Activated CD4-positive, alpha-beta T cell treated with anti-CD3 and anti-CD28 coated beads, Interleukin-2, amount 50 U/mL, for 4 hours (primary cell): ENCODE results near the gene ZSWIM9.
"Not testable (repeated sequence)": the region's sequence is repeated elsewhere in the genome, so short reads cannot be mapped to it uniquely, and the experiment has no call there.

Source experiments
- DNase-seq, 2 experiments: peaks; one replicate each; pipeline ENCODE4 v3.0.0-alpha.2; 2020

Gene ZSWIM9

DNA sequence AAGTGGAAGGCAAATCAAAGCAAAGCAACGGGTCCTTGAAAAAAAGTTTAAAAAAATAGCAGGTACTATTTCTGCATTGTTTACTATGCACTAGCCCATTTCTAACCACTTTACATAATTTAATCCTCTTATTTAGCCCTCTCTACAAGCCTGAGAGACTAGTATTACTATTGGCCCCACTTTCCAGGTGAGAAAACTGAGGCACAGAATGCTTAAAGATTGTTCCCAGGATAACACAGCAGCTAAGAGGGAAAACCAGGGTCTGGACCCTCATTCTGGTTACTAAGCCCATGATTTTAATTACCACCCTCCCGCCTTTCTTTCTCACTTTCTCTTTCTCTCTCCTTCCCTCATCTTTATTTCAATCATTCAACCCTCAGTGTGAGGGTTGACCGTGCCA, 5.7 kb downstream of the ZSWIM9 start:
- DNase-seq, result no peak

DNA sequence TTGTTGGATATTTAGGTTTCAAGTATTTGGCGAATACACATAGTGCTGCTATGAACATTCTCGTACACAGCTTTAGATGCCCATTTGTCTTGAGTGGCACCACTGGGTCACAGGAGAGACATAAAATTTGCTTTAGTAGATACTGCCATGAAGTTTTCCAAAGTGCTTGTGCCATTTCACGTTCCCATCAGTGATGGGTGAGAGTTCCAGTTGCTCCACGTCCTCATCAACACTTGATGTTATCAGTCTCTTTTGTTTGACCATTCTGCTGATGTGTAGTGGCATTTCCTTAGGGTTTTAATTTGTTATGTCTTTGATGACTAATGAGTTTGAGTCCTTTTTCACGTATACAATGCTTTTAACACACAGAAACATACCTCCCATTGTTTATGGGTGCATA, 11.0 kb downstream of the ZSWIM9 start:
- no peak for DNase-seq

DNA sequence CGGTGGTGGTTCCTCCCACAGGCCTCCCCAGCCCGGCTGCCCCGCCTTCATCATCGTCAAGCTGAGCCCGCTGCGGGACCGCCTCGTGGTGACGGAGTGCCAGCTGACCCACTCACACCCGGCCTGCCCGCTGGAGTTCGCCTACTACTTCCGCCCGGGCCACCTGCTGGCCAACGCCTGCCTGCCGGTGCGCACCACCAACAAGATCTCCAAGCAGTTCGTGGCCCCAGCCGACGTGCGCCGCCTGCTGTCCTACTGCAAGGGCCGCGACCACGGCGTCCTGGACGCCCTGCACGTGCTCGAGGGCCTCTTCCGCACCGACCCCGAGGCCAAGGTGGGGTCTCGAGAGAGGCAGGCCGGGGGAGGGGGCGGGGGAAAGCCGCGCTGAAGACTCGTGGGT, 12.0 kb downstream of the ZSWIM9 start:
- DNase-seq, result no peak

DNA sequence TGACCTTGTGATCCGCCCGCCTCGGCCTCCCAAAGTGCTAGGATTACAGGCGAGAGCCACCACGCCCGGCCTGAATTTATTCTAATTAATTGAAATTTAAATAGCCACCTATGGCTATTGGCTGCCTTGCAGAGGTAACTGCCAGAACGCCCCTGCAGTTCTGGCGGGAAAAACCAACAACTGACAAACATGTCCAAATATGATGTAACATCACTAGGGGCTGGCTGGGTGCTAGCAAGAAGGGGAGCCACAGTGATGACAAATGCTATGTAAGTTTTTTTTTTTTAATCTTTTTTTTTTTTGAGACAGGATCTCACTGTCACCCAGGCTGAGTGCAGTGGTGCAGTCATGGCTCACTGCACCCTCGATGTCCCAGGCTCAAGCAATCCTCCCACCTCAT, 12.9 kb downstream of the ZSWIM9 start:
- DNase-seq, result no peak

DNA sequence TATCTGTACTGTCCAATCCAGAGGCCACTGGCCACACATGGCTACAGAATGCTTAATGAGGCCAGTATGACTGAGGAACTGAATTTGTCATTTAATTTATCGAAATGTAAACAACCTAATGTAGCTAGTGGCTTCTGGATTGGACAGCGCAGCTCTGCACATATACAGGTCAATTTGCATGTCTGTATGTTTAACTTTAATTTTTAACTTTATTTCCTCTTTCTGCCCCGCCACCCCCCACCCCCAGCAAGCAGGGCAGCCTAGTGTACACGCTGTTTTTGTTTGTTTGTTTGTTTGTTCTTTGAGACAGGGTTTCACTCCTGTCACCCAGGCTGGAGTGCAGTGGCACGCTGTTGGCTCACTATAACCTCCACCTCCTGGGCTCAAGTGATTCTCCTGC, 15.5 kb downstream of the ZSWIM9 start:
- DNase-seq, result no peak

DNA sequence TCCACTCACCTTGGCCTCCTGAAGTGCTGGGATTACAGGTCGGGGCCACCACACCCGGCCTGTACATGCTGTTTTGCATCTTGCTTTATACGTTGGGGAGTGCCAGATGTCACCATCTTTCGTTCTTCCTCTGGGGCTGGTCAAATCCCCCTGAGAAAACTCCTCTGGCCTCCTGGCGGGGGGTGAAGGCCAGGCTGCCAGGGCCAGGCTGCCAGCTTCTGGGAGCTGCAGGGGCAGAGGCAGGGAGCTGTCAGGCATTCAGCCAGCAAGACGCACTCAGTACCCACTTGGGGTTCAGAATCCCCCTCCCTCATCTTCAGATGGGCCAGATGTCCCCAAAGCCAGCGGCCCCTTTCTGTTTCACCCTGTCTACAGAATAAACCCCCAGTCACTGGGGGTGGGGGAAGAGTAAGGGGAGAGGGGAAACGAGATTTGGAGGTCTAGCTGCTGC, 16.1 kb downstream of the ZSWIM9 start:
- DNase-seq, result no peak

DNA sequence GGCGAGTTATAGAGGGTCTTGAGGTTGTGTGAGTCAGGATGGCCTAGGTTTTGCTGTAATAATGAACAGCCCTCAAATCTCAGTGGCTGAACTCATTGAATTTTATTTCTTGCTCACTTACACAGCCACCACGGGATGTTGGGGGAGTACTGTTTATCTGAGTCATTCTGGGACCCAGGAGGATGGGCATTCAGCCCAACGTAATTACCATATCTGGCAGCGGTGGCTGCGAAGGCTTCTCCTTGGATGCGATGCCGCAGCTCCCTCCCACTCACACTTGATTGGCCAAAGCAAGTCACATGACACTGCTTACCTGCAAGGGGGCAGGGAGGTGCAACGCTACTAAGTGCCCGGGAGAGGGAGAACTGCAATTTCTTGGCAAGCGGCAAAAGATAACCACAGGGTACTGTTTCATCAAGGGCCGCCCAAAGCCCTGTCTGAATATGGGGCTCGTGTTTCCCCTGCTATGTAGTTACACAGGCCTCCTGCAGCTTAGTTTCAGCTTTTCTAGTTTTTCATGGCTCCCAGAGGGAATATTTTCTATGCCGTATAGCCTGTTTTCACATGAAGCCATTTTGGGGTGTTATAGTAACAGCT, 19.9 kb downstream of the ZSWIM9 start:
- DNase-seq, result peak; percentile 56 to 65

DNA sequence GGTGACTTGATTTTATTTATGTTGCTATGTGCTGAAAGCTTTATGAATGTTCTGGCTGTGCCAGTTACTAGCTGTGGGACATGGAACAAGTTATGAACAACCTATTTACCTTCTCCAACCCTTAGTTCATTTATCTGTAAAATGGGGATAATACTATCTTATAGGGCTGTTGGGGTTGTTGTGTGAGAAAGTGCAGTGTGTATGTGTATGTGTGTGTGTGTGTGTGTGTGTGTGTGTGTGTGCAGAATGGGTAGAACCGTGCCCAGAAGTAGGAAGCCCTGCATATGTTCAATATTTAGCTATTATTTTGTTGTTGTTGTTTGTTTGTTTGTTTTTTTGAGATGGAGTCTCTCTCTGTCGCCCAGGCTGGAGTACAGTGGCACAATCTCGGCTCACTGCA, 20.4 kb downstream of the ZSWIM9 start:
- DNase-seq, result no peak

DNA sequence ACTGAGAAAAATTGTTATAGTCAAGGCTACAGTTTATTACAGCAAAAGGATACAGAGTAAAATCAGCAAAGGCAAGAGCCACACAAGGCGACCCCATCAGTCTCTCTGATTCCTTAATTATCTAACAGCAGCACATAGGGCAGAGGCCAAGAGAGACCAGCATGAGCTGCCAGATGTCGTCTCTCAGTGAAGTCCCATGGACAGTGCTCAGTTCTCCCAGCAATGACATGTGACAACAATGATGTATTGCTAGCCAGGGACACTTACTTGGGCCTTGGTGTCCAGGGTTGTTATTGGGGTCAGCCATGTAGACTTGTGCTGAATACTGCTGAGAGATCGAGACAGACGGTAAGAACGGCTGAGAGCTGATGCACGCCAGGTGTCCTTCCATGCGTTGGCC, 22.3 kb downstream of the ZSWIM9 start:
- no peak for DNase-seq

DNA sequence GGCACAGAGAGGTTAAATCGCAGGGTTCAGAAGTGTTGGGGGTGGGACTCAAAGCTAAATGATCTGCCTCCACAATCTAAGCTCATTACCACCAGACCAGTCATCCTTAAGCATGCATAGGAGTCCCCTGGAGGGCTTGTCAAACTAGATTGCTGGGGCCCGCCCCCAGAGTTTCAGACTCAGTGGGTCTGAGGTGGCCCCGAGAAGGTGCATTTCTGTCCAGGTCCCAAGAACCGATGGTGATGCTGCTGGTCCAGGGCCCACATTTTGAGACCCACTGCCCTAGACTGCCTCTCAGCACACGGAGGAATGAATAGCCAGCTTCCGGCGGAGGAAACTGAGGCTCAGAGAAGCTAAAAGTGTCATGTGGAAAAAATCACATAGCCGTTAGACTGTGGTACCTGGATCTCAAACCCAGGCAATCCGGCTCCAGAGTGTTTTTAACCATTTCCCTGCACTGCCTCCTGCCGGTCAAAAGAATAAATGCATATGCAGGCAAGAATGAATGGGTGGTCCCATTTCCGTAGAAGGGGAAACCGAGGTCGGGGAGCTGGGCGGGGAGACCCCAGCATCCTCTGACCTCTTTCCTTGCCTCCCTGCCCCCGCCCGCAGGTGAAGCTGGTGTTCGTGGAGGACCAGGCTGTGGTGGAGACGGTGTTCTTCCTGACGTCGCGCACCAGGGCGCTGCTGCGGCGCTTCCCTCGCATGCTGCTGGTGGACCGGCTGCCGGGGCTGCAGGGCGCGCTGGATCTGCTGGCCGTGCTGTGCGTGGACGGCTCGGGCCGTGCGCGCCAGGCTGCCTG, 23.8 kb downstream of the ZSWIM9 start:
- DNase-seq, result peak in 1 of 2 experiments; percentile 13

DNA sequence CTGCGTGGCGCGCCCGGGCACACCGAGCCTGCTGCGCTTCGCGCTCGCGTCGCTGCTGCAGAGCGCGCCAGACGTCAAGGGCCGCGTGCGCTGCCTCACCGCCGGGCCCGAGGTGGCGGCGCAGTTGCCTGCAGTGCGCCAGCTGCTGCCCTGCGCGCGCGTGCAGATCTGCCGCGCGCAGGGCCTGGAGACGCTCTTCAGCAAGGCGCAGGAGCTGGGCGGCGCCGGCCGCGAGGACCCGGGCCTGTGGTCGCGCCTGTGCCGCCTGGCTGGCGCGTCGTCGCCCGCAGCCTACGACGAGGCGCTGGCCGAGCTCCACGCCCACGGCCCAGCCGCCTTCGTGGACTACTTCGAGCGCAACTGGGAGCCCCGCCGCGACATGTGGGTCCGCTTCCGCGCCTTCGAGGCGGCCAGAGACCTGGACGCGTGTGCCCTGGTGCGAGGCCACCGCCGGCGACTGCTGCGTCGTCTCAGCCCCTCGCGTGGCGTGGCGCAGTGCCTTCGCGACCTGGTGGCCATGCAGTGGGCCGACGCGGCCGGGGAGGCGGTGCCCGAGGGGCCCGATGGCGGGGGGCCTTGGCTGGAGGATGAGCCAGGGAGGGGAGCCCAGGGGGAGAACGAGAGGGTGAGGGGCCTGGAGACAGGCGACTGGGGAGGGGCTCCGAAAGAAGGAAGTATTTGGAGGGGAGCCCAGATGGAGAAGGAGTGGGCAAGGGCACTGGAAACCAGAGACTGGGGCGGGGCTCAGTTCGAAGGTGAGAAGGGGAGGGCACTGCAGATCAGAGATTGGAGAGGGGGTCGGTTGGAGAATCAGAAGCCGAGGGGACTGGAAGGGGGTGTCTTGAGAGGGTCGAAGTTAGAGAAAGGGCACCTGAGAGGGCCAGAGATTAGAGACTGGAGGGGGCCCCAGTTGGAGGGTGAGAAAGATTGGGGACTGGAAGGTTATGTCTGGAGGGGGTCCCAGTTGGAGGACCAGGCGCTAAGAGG, 24.7 kb downstream of the ZSWIM9 start:
- no peak for DNase-seq

DNA sequence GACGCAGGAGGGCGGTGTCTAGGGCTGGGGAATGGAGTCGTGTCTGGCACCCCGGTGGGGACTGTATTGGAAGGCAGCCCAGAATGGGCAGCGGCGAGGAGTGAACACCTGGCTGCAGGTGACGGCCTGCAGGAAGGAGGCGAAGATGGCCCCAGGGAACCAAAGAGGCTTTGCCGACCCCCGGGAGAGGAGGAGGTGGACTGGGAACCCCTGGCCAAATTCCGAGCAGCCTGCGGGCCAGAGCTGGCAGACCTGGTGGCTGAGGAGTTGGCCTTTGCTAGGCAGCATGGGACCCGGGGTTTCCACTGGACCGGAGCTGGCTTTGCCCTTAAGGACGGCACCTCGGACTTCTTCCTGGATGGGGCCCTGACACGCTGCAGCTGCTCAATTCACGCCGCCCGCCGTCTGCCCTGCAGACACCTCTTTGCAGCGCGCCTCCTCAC, 25.9 kb downstream of the ZSWIM9 start:
- DNase-seq, result no peak

DNA sequence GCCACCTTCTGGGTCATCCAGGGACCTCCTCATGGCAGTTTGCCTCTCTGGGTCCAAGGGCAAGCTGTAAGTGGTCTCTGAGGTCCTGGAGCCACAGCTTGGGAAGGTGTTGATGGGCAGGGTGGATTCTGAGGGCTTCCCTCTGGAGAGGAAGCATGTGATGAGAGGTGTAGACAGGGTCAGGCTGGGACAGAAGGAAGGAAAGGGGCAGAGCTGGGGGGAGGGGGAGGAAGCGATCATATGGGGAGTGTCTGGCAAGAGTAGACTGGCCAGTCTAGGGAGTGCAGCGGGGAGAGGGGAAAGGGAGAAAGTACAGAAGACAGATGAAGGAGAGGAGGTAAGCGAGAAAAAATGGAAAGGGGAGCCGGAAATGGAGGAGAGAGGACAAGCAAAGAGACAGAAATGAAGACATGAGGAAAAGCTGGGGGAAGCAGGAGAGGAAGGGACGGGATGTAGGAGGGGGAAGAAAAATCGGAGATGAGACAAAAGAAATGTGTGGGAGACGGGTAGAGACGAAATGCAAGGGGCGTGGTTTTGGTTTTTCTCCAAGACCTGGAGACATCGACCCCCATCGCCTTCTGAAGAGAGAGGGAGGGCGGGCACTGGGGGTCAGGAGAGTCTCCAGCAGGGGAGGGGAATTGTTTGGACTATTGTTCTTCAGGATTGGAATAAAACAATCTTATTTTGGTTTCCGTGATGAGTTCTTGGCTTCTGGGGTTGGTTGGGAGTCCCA, 26.6 kb downstream of the ZSWIM9 start:
- DNase-seq, result no peak

DNA sequence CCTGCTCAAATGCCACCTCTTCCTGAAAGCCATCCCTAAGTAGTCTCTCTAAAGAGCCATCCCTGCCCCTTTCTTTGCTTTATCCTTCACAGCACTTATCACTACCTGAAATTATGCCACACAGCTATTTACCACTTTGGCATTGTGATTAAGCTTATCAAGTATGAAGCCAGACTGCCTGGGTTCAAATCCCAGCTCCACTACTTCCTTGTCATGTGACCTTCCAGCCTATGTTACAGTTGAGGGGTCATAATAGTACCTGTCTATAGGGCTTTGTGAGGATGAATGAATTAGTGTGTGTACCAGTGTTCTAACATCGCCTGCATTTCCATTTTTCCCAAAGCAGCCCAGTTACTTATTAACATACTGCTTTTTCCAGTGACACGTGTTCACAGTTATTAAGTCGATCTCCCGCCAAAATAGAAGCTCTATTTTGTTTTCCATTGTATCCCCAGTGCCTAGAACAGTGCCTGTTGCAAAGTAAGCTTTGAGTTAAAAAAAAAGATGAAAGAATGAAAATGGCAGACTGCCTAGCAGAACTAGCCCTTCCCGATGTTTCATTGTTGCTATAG, 32.8 kb downstream of the ZSWIM9 start:
- no peak for DNase-seq

DNA sequence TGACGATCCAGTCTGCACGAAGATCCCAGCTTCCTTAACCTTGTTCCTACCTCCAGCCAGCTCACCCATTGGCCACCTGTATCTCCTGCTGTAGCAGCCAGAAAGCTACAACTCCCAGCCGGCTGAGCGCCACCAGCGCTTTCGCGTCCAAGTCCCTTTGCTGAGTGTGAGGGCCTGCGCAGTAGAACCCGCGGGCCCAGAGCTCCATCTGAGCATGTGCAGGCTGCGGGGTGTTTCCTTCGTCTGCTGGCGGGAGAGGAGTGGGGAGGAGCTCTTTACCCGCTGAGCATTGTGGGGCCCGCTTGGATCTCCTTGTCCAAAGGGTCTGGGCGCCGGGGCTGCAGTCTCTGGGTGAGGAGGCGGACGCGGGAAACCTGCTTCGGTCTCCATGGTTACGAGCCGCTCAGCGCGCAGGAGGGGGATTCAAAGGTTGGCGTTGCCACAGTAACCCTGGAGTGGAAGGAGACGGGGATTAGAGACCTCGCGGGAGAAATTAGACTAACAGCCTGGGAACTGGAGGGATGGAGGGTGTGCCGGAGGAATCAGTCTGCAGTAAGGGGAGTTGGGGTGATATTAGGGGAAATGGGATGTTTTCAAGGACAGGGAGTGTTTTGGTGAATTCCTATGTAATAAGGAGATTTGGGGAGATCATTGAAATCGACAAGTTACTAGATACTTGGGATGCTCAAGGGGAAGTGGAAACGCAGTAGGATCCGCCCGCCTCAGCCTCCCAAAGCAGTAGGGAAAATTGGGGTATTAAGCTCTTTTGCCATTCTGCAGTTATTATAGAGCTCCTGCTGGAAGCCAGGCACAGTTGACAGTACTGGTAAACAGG, 33.5 kb downstream of the ZSWIM9 start:
- DNase-seq, result peak; percentile 87 to 88

DNA sequence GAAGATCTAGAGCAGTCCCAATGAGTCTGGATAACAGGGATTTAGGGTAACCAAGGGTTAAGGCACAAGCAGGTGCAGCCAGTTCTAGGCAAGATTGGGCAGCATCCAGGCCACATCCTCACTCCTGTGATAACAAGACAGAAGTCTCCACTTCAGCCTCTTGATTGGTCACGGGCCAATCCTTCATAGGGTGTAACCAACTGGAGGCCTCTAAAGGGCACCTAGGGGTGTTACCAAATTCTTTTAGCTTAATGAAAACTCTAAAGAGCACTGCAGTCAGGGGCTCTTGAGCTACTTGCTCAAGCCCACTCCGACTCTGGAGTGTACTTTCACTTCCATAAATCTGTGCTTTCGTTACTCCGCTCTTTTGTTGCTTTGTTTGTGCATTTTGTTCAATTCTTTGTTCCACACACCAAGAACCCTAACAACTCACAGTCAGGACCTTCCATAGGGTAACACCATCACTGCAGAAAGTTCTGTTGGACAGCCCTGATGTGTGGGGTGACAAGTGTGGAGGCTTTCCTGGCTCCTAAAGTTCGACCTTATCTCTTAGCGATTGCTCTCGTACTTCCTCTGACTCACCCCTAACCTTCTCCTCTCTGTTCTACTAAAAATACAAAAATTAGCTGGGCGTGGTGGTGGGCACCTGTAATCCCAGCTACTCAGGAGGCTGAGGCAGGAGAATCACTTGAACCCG, 36.1 kb downstream of the ZSWIM9 start:
- DNase-seq, result no peak

DNA sequence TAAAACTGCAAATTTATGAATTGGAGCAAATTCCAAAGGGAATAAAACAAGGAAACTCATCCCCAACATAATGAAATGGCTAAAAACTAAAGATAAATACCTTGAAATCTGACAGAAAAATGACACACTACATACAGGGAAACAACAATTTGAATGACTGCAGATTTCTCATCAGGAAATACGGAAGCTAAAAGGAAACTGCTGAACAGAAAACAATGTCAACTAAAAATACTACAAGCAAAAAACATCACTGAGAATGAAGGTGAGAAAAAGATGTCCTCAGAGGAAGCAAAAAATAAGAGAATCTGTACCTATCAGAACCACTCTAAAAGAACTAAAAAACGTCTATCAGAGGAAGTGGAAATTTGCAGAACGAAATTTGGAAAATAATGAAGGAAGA, 39.5 kb downstream of the ZSWIM9 start:
- DNase-seq, result no peak

DNA sequence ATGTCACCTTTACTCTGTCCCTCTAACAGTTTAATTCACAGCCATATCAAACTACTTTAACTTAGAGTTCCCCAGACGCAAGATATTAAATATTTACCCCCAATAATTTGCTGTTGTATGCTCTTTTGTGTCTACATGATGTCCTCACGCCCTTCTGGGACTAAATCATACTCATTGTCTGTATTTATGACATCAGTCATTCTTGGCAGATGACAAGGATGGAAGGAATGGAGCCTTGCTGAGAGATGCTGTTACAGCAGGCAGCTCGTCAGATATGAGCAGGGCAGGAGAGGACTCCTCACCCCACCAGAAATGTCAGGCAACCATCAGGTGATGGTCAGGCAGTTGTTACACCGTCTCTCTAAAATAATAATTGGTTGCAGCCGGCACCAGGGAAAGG, 43.5 kb downstream of the ZSWIM9 start:
- DNase-seq, result no peak

DNA sequence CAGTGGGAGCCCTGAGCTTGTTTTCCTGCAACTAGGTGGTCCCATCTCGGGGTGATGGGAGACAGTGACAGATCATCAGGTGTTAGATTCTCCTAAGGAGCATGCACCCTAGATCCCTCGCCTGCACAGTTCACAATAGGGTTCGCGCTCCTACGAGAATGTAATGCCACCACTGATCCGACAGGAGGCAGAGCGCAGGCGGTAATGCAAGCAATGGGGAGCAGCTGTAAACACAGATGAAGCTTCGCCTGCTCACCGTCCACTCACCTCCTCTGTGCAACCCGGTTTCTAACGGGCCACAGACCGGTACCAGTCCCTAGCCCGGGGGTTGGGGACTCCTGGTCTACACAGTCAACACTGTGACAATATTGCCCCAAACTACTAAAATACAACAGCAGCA, 46.5 kb downstream of the ZSWIM9 start:
- DNase-seq, result no peak

DNA sequence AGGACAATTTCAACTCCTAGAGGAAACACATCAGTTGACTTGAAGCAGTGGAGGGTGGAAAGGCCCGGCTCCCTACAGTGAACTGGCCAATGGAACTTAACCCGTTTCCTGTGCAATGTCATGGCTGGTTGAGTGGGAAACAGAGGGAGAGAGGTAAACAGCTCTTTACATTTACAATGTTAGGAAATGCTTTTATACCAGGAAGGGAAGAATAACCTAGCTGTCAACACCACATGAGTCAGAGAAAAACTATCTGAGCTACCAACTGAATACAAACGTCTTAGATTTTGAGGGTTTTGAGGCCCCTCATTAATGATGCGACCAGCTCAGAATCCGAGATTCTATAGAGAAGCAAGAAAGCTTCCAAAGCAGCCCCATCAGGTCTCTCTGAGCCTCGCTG, 48.5 kb downstream of the ZSWIM9 start:
- DNase-seq, result no peak

DNA sequence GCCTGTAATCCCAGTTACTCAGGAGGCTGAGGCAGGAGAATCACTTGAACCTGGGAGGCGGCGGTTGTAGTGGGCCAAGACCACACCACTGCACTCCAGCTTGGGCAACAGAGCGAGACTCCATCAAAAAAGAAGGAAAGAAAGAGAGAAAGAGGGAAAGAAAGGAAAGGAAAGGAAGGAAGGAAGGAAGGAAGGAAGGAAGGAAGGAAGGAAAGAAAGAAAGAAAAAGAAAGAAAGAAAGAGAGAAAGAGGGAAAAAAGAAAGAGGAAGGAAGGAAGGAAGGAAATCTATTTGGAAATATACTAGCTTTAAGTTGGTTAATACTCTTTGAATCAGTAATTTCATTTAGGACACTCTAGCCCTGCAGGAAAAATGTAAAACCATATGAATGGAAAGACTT, 50.3 kb downstream of the ZSWIM9 start:
- DNase-seq, result not testable (repeated sequence)
